T-helper 2 cell treated with Interferon-gamma antibody and Interleukin-4, amounts not matched to agents 5 μg/mL and 100 μg/mL, for 36 hours (primary cell): ENCODE measurements around the gene PCDHB2.
A peak's percentile ranks its signal among the peaks of the same experiment; 100 is the strongest.
"Not testable (repeated sequence)": the region's sequence is repeated elsewhere in the genome, so short reads cannot be mapped to it uniquely, and the experiment has no call there.

Experiments used
- DNase-seq: peaks from one replicate; pipeline ENCODE4 v3.0.0; 2021; ENCODE audit warnings: low spot score
- H3K27ac Mint-ChIP-seq: one replicate; pipeline ENCODE4 v1.8.0; 2021; ENCODE audit warnings: mild to moderate bottlenecking, mixed read lengths
- H3K27me3 Mint-ChIP-seq: one replicate; pipeline ENCODE4 v1.8.0; 2021; ENCODE audit warnings: low read depth, mixed read lengths
- H3K36me3 Mint-ChIP-seq: one replicate; pipeline ENCODE4 v1.8.0; 2021; ENCODE audit warnings: low read depth, mixed read lengths
- H3K4me1 Mint-ChIP-seq: one replicate; pipeline ENCODE4 v1.8.0; 2021; ENCODE audit warnings: low read depth, mixed read lengths
- H3K4me3 Mint-ChIP-seq: one replicate; pipeline ENCODE4 v1.8.0; 2022; ENCODE audit warnings: mild to moderate bottlenecking, moderate library complexity, mixed read lengths
- H3K9me3 Mint-ChIP-seq: one replicate; pipeline ENCODE4 v1.8.0; 2021; ENCODE audit warnings: mixed read lengths

Gene PCDHB2

GRCh38 chr5:141094481-141095262 lies at the start of gene PCDHB2:
Gene PCDHB2 (plus strand): TSS chr5:141094615. CDS start chr5:141094791, 176 bp downstream.
- Mint-ChIP-seq H3K36me3 (no peaks in the 10 kb centered on the region), H3K9me3 (peaks cover 32% of the 10 kb centered on the region), H3K4me3 (peak within 1 kb of the TSS; percentile 50), H3K27me3 (no peaks in the 10 kb centered on the region), H3K27ac (no peak within 1 kb of the TSS), H3K4me1 (no peaks in the 10 kb centered on the region)
- DNase-seq, result no peak

DNA sequence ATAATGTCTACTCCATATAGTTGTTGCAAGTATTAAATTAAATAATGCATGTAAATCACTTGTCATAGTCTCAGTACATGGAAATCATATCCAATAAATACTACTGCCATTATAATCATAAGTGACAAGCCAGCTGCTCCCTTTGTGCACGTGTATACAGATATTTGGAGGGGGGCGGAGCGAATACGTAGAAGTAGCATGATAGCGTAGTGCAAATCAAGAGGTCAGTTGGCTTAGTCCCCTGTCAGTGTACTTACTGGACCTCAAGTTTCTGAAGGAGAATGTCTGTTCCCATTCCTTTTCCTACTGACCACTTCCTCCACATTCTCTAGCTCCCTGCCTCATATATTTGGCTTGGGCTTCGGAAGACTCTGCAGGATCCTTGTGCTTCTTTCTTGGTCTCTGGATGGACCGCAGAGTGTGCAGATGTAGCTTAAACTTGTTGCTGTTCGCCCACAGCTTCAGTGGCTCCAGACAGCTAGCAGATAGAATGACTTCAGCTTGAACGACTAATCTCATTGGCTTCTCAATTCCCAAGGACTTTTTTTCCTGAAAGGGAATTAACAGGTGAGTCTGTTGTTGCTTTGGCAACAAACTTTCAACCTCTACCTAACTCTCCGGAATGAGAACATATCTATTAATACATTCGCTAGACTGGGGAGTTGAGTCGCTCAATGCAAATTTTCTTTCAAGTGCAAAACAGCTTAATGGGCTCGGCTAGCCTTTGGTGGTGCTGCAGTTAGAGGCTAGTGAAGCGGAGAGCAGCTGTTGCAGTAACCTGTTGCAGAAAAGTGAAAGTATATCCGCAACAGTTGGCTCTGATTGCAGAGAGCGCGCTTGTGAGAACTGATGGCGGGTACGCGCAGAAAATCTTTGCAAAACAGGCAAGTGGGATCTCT lies 43.5 kb upstream of the PCDHB2 start, which contains the start of gene PCDHB1:
Gene PCDHB1 (plus strand): TSS at position 753 of the 899 bp plus-strand sequence. CDS start 97 bp downstream, at position 850.
- Mint-ChIP-seq H3K27ac (no peak within 1 kb of the TSS), H3K36me3 (no peaks in the 10 kb centered on the region), H3K27me3 (no peaks in the 10 kb centered on the region), H3K4me3 (no peak within 1 kb of the TSS), H3K4me1 (no peaks in the 10 kb centered on the region), H3K9me3 (peaks cover 18% of the 10 kb centered on the region)
- no peak for DNase-seq

GRCh38 chr5:141051521-141051866 lies 42.9 kb upstream of the PCDHB2 start:
- H3K27ac Mint-ChIP-seq, result no peak overlapping the region
- no peaks in the 10 kb centered on the region for H3K27me3 Mint-ChIP-seq
- H3K4me3 Mint-ChIP-seq, result no peak overlapping the region

GRCh38 chr5:141077826-141078225 lies 16.6 kb upstream of the PCDHB2 start:
- Mint-ChIP-seq H3K36me3 (no peaks in the 10 kb centered on the region), H3K9me3 (peaks cover 10% of the 10 kb centered on the region), H3K4me1 (no peaks in the 10 kb centered on the region), H3K4me3 (no peak overlapping the region), H3K27ac (no peak overlapping the region), H3K27me3 (no peaks in the 10 kb centered on the region)
- DNase-seq, result no peak

More at GRCh38 chr5:141051521-141051866, 42.9 kb upstream of the PCDHB2 start:
- DNase-seq, result no peak
- Mint-ChIP-seq H3K4me1 (no peaks in the 10 kb centered on the region), H3K9me3 (peaks cover 18% of the 10 kb centered on the region), H3K36me3 (no peaks in the 10 kb centered on the region)

GRCh38 chr5:141082228-141082627 lies 12.2 kb upstream of the PCDHB2 start:
- Mint-ChIP-seq H3K27me3 (no peaks in the 10 kb centered on the region), H3K27ac (no peak overlapping the region), H3K4me1 (peaks cover 3% of the 10 kb centered on the region), H3K36me3 (no peaks in the 10 kb centered on the region), H3K9me3 (peaks cover 12% of the 10 kb centered on the region), H3K4me3 (no peak overlapping the region)
- no peak for DNase-seq

DNA sequence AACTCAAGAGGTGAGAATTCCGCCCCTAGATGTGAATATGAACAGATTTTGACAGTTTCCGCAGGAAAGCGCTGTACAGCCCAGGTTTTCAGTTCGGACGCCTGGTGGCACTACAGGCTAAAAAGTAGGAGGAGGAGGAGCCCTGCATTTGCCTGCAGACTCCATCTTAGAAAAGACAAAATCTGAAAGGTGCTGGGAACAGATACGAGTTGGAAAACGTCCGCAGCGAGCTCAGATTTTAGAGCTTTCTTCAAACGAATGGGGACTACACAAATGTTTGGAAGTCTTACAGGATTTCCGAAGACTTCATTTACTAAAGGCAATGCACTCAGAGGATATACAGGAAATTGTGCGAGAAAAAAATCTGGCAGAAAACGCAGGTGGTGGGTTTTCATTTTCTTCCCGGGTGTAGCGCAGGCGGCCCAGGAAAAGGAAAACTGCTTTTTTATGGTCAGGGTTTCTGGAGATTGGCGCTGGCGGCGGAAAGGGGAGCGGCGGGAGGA lies 9.9 kb upstream of the PCDHB2 start:
- Mint-ChIP-seq H3K4me1 (peaks cover 3% of the 10 kb centered on the region), H3K9me3 (peaks cover 12% of the 10 kb centered on the region), H3K27ac (no peak overlapping the region), H3K27me3 (no peaks in the 10 kb centered on the region), H3K36me3 (no peaks in the 10 kb centered on the region), H3K4me3 (peak overlapping the region; percentile 88)
- peak; percentile 7 for DNase-seq

- Mint-ChIP-seq H3K27ac (no peak overlapping the region), H3K4me3 (no peak overlapping the region), H3K4me1 (no peaks in the 10 kb centered on the region), H3K36me3 (no peaks in the 10 kb centered on the region), H3K27me3 (no peaks in the 10 kb centered on the region), H3K9me3 (peaks cover 36% of the 10 kb centered on the region)
- DNase-seq, result no peak
These were observed 837 bp downstream of the PCDHB2 start for GRCh38 chr5:141095263-141095641.

- H3K27me3 Mint-ChIP-seq, DNase-seq, H3K4me3 Mint-ChIP-seq, H3K4me1 Mint-ChIP-seq, H3K36me3 Mint-ChIP-seq, H3K27ac Mint-ChIP-seq: not testable (repeated sequence)
- peaks cover 46% of the 10 kb centered on the region for H3K9me3 Mint-ChIP-seq
These were observed 1.8 kb downstream of the PCDHB2 start for GRCh38 chr5:141096181-141096580.

DNA sequence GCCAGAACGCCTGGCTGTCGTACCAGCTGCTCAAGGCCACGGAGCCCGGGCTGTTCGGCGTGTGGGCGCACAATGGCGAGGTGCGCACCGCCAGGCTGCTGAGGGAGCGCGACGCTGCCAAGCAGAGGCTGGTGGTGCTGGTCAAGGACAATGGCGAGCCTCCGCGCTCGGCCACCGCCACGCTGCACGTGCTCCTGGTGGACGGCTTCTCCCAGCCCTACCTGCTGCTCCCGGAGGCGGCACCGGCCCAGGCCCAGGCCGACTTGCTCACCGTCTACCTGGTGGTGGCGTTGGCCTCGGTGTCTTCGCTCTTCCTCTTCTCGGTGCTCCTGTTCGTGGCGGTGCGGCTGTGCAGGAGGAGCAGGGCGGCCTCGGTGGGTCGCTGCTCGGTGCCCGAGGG lies 2.2 kb downstream of the PCDHB2 start:
- not testable (repeated sequence) for H3K27me3 Mint-ChIP-seq, H3K4me1 Mint-ChIP-seq, H3K27ac Mint-ChIP-seq, H3K36me3 Mint-ChIP-seq, DNase-seq, H3K4me3 Mint-ChIP-seq
- H3K9me3 Mint-ChIP-seq, result peaks cover 50% of the 10 kb centered on the region

DNA sequence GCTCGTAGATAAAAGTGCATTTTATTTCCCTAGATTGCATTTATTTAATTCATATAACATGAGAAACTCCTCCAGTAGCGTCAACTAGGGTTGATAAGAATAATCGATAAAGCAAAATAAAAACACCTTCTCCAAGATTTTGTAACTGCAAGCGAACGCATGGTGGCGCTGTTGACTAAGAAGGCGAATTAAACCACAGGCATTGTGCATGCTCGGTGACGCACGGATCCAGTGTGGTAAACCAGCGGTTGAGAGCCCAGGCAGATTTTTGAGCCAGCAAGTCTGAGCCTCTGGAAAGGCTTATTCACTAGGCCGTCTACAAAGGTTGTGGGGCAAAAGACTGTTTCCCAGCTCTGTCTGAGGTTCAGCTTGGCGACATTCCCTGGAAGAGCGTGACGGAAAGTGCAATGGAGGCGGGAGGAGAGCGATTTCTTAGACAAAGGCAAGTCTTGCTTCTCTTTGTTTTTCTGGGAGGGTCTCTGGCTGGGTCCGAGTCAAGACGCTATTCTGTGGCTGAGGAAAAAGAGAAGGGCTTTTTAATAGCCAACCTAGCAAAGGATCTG lies 5.9 kb downstream of the PCDHB2 start, which contains the start of gene PCDHB3:
Gene PCDHB3 (plus strand): TSS at position 231 of the 563 bp plus-strand sequence. CDS start 177 bp downstream, at position 408.
- no peaks in the 10 kb centered on the region for H3K4me1 Mint-ChIP-seq
- H3K9me3 Mint-ChIP-seq, result peaks cover 32% of the 10 kb centered on the region
- no peak within 1 kb of the TSS for H3K27ac Mint-ChIP-seq
- no peak for DNase-seq
- H3K36me3 Mint-ChIP-seq, result no peaks in the 10 kb centered on the region
- H3K4me3 Mint-ChIP-seq, result no peak within 1 kb of the TSS
- no peaks in the 10 kb centered on the region for H3K27me3 Mint-ChIP-seq

DNA sequence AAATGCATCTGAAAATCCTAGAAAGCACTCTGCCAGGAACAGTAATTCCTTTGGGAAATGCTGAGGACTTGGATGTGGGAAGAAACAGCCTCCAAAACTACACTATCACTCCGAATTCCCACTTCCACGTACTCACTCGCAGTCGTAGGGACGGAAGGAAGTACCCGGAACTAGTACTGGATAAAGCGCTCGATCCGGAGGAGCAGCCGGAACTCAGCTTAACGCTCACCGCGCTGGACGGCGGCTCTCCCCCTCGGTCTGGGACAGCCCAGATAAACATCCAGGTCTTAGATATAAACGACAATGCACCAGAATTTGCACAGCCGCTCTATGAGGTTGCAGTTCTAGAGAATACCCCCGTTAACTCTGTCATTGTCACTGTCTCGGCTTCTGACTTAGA lies 6.6 kb downstream of the PCDHB2 start:
- Mint-ChIP-seq H3K36me3 (no peaks in the 10 kb centered on the region), H3K9me3 (peaks cover 29% of the 10 kb centered on the region), H3K4me1 (no peaks in the 10 kb centered on the region), H3K27ac (no peak overlapping the region), H3K4me3 (no peak overlapping the region), H3K27me3 (no peaks in the 10 kb centered on the region)
- DNase-seq, result no peak

DNA sequence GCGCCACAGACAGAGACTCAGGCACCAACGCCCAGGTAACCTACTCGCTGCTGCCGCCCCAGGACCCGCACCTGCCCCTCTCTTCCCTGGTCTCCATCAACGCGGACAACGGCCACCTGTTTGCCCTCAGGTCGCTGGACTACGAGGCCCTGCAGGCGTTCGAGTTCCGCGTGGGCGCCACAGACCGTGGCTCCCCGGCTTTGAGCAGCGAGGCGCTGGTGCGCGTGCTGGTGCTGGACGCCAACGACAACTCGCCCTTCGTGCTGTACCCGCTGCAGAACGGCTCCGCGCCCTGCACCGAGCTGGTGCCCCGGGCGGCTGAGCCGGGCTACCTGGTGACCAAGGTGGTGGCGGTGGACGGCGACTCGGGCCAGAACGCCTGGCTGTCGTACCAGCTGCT lies 7.7 kb downstream of the PCDHB2 start:
- H3K9me3 Mint-ChIP-seq, result peaks cover 30% of the 10 kb centered on the region
- not testable (repeated sequence) for H3K4me1 Mint-ChIP-seq, H3K27me3 Mint-ChIP-seq, H3K27ac Mint-ChIP-seq, H3K36me3 Mint-ChIP-seq, H3K4me3 Mint-ChIP-seq, DNase-seq

DNA sequence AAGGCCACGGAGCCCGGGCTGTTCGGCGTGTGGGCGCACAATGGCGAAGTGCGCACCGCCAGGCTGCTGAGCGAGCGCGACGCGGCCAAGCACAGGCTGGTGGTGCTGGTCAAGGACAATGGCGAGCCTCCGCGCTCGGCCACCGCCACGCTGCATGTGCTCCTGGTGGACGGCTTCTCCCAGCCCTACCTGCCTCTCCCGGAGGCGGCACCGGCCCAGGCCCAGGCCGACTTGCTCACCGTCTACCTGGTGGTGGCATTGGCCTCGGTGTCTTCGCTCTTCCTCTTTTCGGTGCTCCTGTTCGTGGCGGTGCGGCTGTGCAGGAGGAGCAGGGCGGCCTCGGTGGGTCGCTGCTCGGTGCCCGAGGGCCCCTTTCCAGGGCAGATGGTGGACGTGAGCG lies 8.1 kb downstream of the PCDHB2 start:
- DNase-seq, H3K36me3 Mint-ChIP-seq, H3K27ac Mint-ChIP-seq, H3K4me3 Mint-ChIP-seq, H3K27me3 Mint-ChIP-seq, H3K4me1 Mint-ChIP-seq: not testable (repeated sequence)
- peaks cover 34% of the 10 kb centered on the region for H3K9me3 Mint-ChIP-seq

- H3K9me3 Mint-ChIP-seq, result peaks cover 29% of the 10 kb centered on the region
- H3K27ac Mint-ChIP-seq, result no peak overlapping the region
- DNase-seq, result no peak
- H3K36me3 Mint-ChIP-seq, result no peaks in the 10 kb centered on the region
- H3K4me3 Mint-ChIP-seq, result no peak overlapping the region
- no peaks in the 10 kb centered on the region for H3K27me3 Mint-ChIP-seq
- H3K4me1 Mint-ChIP-seq, result no peaks in the 10 kb centered on the region
These were observed 10.9 kb downstream of the PCDHB2 start for GRCh38 chr5:141105350-141105749.
